Neutrophil (primary cell): ENCODE data around the gene ADORA2B.

Experiments
- H3K27ac ChIP-seq: fragments of 200-600 bp; sonication (generic); 2 replicates; pipeline ENCODE4 v1.5.1; 2016; ENCODE audit warnings: mild to moderate bottlenecking, moderate library complexity
- H3K27me3 ChIP-seq: fragments of 200-600 bp; sonication (generic); 2 replicates; pipeline ENCODE4 v1.6.0; 2016; ENCODE audit warnings: mild to moderate bottlenecking
- H3K36me3 ChIP-seq: fragments of 200-600 bp; sonication (generic); 2 replicates; pipeline ENCODE4 v1.5.1; 2017
- H3K4me1 ChIP-seq, 2 experiments: fragments of 200-600 bp in 1 of 2; sonication (generic) in 1 of 2; 1 replicate in 1 of 2; 2 replicates in 1 of 2; pipeline versions ENCODE4 v1.5.1 to v1.6.1; 2013 to 2016; ENCODE audit warnings: low read depth in 1 of 2, low read length in 1 of 2, mild to moderate bottlenecking in 1 of 2, moderate library complexity in 1 of 2; ENCODE audit not compliant: control insufficient read depth in 1 of 2, insufficient read depth in 1 of 2
- H3K4me3 ChIP-seq, 2 experiments: fragments of 200-600 bp in 1 of 2; sonication (generic) in 1 of 2; 1 replicate in 1 of 2; 2 replicates in 1 of 2; pipeline ENCODE4 v1.5.1; 2013 to 2016; ENCODE audit warnings: low read depth in 1 of 2, low read length in 1 of 2, mild to moderate bottlenecking in 1 of 2, moderate library complexity in 1 of 2
- H3K9me3 ChIP-seq: fragments of 200-600 bp; sonication (generic); 2 replicates; pipeline ENCODE4 v1.5.1; 2016
- CTCF ChIP-seq: fragments of 200-600 bp; sonication (generic); IDR thresholded peaks from 2 replicates; pipeline ENCODE4 v1.5.1; 2016; ENCODE audit warnings: antibody characterized with exemption

The ADORA2B gene

GRCh38 chr17:15951368-15952047 lies 6.6 kb downstream of the ADORA2B start:
- H3K4me1 ChIP-seq, result no peaks in the 10 kb centered on the region
- H3K36me3 ChIP-seq, result no peaks in the 10 kb centered on the region
- no peak for TF ChIP-seq CTCF
- no peak overlapping the region for H3K27ac ChIP-seq
- H3K4me3 ChIP-seq, result no peak overlapping the region
- H3K9me3 ChIP-seq, result no peaks in the 10 kb centered on the region
- H3K27me3 ChIP-seq, result peaks cover 4% of the 10 kb centered on the region

GRCh38 chr17:15952048-15952532 lies 7.2 kb downstream of the ADORA2B start:
- H3K27me3 ChIP-seq, result no peaks in the 10 kb centered on the region
- H3K4me3 ChIP-seq, result no peak overlapping the region
- H3K4me1 ChIP-seq, result no peaks in the 10 kb centered on the region
- H3K9me3 ChIP-seq, result no peaks in the 10 kb centered on the region
- H3K27ac ChIP-seq, result no peak overlapping the region
- TF ChIP-seq CTCF, result no peak
- no peaks in the 10 kb centered on the region for H3K36me3 ChIP-seq

- TF ChIP-seq CTCF, result no peak
- H3K27me3 ChIP-seq, result no peaks in the 10 kb centered on the region
- no peak overlapping the region for H3K27ac ChIP-seq
- H3K9me3 ChIP-seq, result no peaks in the 10 kb centered on the region
- H3K36me3 ChIP-seq, result no peaks in the 10 kb centered on the region
- H3K4me3 ChIP-seq, result no peak overlapping the region
- H3K4me1 ChIP-seq, result no peaks in the 10 kb centered on the region
These were observed 8.2 kb downstream of the ADORA2B start for GRCh38 chr17:15952916-15953790.

- no peaks in the 10 kb centered on the region for H3K36me3 ChIP-seq
- H3K27ac ChIP-seq, result no peak overlapping the region
- peaks cover 4 to 5% of the 10 kb centered on the region in 2 experiments for H3K4me1 ChIP-seq
- H3K27me3 ChIP-seq, result no peaks in the 10 kb centered on the region
- no peaks in the 10 kb centered on the region for H3K9me3 ChIP-seq
- H3K4me3 ChIP-seq, result no peak overlapping the region
- TF ChIP-seq CTCF, result no peak
These were observed 9.3 kb downstream of the ADORA2B start for GRCh38 chr17:15954222-15954621.

GRCh38 chr17:15955793-15956541 lies 11.0 kb downstream of the ADORA2B start:
- no peaks in the 10 kb centered on the region for H3K9me3 ChIP-seq
- no peak overlapping the region for H3K4me3 ChIP-seq
- no peaks in the 10 kb centered on the region for H3K36me3 ChIP-seq
- no peak overlapping the region for H3K27ac ChIP-seq
- TF ChIP-seq CTCF, result no peak
- H3K4me1 ChIP-seq, result peaks cover 5% of the 10 kb centered on the region in 2 experiments
- H3K27me3 ChIP-seq, result no peaks in the 10 kb centered on the region
